Subcutaneous abdominal adipose tissue (tissue), 5 donors: ENCODE data around the gene CDKN1C.

Experiments used
- H3K27ac ChIP-seq: one replicate; pipeline ENCODE4 v1.7.0; 2013; ENCODE audit warnings: low read depth, mild to moderate bottlenecking, inconsistent platforms, low read length, moderate library complexity
- H3K27me3 ChIP-seq, 5 donors: one replicate each; pipeline ENCODE4 v1.7.0; 2013; ENCODE audit warnings: low read length in 5 of 5, inconsistent platforms in 1 of 5; ENCODE audit not compliant: control insufficient read depth in 5 of 5, insufficient read depth in 4 of 5
- H3K36me3 ChIP-seq, 5 donors: one replicate each; pipeline ENCODE4 v1.7.0; 2013; ENCODE audit warnings: low read length in 5 of 5; ENCODE audit not compliant: control insufficient read depth in 5 of 5, insufficient read depth in 5 of 5
- H3K4me1 ChIP-seq, 5 donors: one replicate each; pipeline ENCODE4 v1.7.0; 2013; ENCODE audit warnings: low read length in 5 of 5, mild to moderate bottlenecking in 3 of 5, moderate library complexity in 1 of 5; ENCODE audit not compliant: control insufficient read depth in 5 of 5, insufficient read depth in 5 of 5
- H3K4me3 ChIP-seq, 5 donors: one replicate each; pipeline ENCODE4 v1.7.0; 2013; ENCODE audit warnings: low read length in 5 of 5, low read depth in 1 of 5
- H3K9ac ChIP-seq, 5 donors: one replicate each; pipeline ENCODE4 v1.7.0; 2013; ENCODE audit warnings: low read length in 5 of 5, mild to moderate bottlenecking in 4 of 5, moderate library complexity in 3 of 5
- H3K9me3 ChIP-seq, 5 donors: one replicate each; pipeline ENCODE4 v1.7.0; 2013; ENCODE audit warnings: low read length in 5 of 5; ENCODE audit not compliant: control insufficient read depth in 5 of 5
- donor health status: healthy.
- donor health status: healthy.
- donor health status: healthy.
- donor health status: healthy.
- donor health status: healthy.

CDKN1C gene

GRCh38 chr11:2862395-2863275 is 22.9 kb downstream of the CDKN1C start:
- H3K27ac ChIP-seq: no peak overlapping the region

GRCh38 chr11:2860636-2861035 is 24.9 kb downstream of the CDKN1C start:
- no peaks in the 10 kb centered on the region for H3K9me3 ChIP-seq
- H3K27me3 ChIP-seq: peaks cover 0 to 10% (median 2%) of the 10 kb centered on the region in 5 donors
- H3K27ac ChIP-seq: no peak overlapping the region
- no peak overlapping the region for H3K4me3 ChIP-seq
- peaks cover 0 to 17% (median 12%) of the 10 kb centered on the region in 5 donors for H3K4me1 ChIP-seq
- H3K9ac ChIP-seq: no peak overlapping the region
- no peaks in the 10 kb centered on the region for H3K36me3 ChIP-seq

More at GRCh38 chr11:2862395-2863275, 22.9 kb downstream of the CDKN1C start:
- Histone ChIP-seq H3K9ac (no peak overlapping the region), H3K27me3 (peaks cover 0 to 10% (median 2%) of the 10 kb centered on the region in 5 donors), H3K4me1 (peaks cover 0 to 22% (median 17%) of the 10 kb centered on the region in 5 donors), H3K9me3 (no peaks in the 10 kb centered on the region), H3K4me3 (peak overlapping the region in 2 of 5 donors; percentile 22 to 47), H3K36me3 (no peaks in the 10 kb centered on the region)

GRCh38 chr11:2859699-2860037 is 25.9 kb downstream of the CDKN1C start:
- no peak overlapping the region for H3K4me3 ChIP-seq

GRCh38 chr11:2858995-2859698 is 26.4 kb downstream of the CDKN1C start:
- Histone ChIP-seq H3K4me3 (no peak overlapping the region), H3K9ac (no peak overlapping the region), H3K27me3 (peaks cover 0 to 7% (median 0%) of the 10 kb centered on the region in 5 donors), H3K36me3 (no peaks in the 10 kb centered on the region), H3K4me1 (peaks cover 0 to 17% (median 12%) of the 10 kb centered on the region in 5 donors), H3K9me3 (no peaks in the 10 kb centered on the region), H3K27ac (no peak overlapping the region)

More at GRCh38 chr11:2859699-2860037, 25.9 kb downstream of the CDKN1C start:
- Histone ChIP-seq H3K27me3 (peaks cover 0 to 10% (median under 1%) of the 10 kb centered on the region in 5 donors), H3K36me3 (no peaks in the 10 kb centered on the region), H3K4me1 (peaks cover 0 to 17% (median 12%) of the 10 kb centered on the region in 5 donors), H3K9ac (no peak overlapping the region), H3K27ac (no peak overlapping the region), H3K9me3 (no peaks in the 10 kb centered on the region)

GRCh38 chr11:2857918-2858317 is 27.7 kb downstream of the CDKN1C start:
- Histone ChIP-seq H3K36me3 (no peaks in the 10 kb centered on the region), H3K9ac (no peak overlapping the region), H3K4me3 (no peak overlapping the region), H3K4me1 (peaks cover 0 to 11% (median 6%) of the 10 kb centered on the region in 5 donors), H3K27me3 (no peaks in the 10 kb centered on the region), H3K27ac (no peak overlapping the region), H3K9me3 (peaks cover 0 to 3% (median 0%) of the 10 kb centered on the region in 5 donors)

- no peaks in the 10 kb centered on the region for H3K36me3 ChIP-seq
- H3K27ac ChIP-seq: no peak overlapping the region
- H3K9ac ChIP-seq: no peak overlapping the region
- peaks cover 0 to 10% (median 6%) of the 10 kb centered on the region in 5 donors for H3K4me1 ChIP-seq
- peaks cover 0 to 3% (median 0%) of the 10 kb centered on the region in 5 donors for H3K9me3 ChIP-seq
- H3K4me3 ChIP-seq: no peak overlapping the region
- no peaks in the 10 kb centered on the region for H3K27me3 ChIP-seq
These were observed 28.3 kb downstream of the CDKN1C start for GRCh38 chr11:2857276-2857675.

GRCh38 chr11:2855162-2855561 is 30.4 kb downstream of the CDKN1C start:
- H3K27ac ChIP-seq: no peak overlapping the region
- H3K4me3 ChIP-seq: no peak overlapping the region
- H3K27me3 ChIP-seq: no peaks in the 10 kb centered on the region
- peaks cover 0 to 3% (median 0%) of the 10 kb centered on the region in 5 donors for H3K9me3 ChIP-seq
- no peaks in the 10 kb centered on the region for H3K4me1 ChIP-seq
- no peak overlapping the region for H3K9ac ChIP-seq
- no peaks in the 10 kb centered on the region for H3K36me3 ChIP-seq

GRCh38 chr11:2853997-2854560 is 31.5 kb downstream of the CDKN1C start:
- Histone ChIP-seq H3K4me1 (no peaks in the 10 kb centered on the region), H3K27me3 (no peaks in the 10 kb centered on the region), H3K36me3 (no peaks in the 10 kb centered on the region), H3K9me3 (peaks cover 0 to 3% (median 0%) of the 10 kb centered on the region in 5 donors), H3K27ac (no peak overlapping the region), H3K9ac (no peak overlapping the region), H3K4me3 (no peak overlapping the region)

GRCh38 chr11:2853401-2853800 is 32.2 kb downstream of the CDKN1C start:
- Histone ChIP-seq H3K27me3 (no peaks in the 10 kb centered on the region), H3K9me3 (peaks cover 0 to 3% (median 0%) of the 10 kb centered on the region in 5 donors), H3K27ac (no peak overlapping the region), H3K36me3 (no peaks in the 10 kb centered on the region), H3K4me1 (peaks cover 0 to 3% (median 0%) of the 10 kb centered on the region in 5 donors), H3K9ac (no peak overlapping the region), H3K4me3 (no peak overlapping the region)
